Ishikawa (cell line): Measurements from ENCODE around the gene KLF15.

Experiments
- CEBPB ChIP-seq: IDR thresholded peaks from 2 replicates; pipeline ENCODE4 v1.6.1; 2012
- EGR1 ChIP-seq: IDR thresholded peaks from 2 replicates; pipeline ENCODE4 v1.6.1; 2012
- MAX ChIP-seq: IDR thresholded peaks from 2 replicates; pipeline ENCODE4 v1.6.1; 2012
- YY1 ChIP-seq: IDR thresholded peaks from 2 replicates; pipeline ENCODE4 v1.6.1; 2012; ENCODE audit warnings: low read depth
- TF ChIP-seq, protein P1 (sequence below): IDR thresholded peaks from 2 replicates; pipeline ENCODE4 v1.6.1; 2012; ENCODE audit warnings: low read depth, mild to moderate bottlenecking

- TF ChIP-seq YY1 (no peak), MAX (no peak), EGR1 (no peak), CEBPB (no peak)
- TF ChIP-seq, protein P1, sequence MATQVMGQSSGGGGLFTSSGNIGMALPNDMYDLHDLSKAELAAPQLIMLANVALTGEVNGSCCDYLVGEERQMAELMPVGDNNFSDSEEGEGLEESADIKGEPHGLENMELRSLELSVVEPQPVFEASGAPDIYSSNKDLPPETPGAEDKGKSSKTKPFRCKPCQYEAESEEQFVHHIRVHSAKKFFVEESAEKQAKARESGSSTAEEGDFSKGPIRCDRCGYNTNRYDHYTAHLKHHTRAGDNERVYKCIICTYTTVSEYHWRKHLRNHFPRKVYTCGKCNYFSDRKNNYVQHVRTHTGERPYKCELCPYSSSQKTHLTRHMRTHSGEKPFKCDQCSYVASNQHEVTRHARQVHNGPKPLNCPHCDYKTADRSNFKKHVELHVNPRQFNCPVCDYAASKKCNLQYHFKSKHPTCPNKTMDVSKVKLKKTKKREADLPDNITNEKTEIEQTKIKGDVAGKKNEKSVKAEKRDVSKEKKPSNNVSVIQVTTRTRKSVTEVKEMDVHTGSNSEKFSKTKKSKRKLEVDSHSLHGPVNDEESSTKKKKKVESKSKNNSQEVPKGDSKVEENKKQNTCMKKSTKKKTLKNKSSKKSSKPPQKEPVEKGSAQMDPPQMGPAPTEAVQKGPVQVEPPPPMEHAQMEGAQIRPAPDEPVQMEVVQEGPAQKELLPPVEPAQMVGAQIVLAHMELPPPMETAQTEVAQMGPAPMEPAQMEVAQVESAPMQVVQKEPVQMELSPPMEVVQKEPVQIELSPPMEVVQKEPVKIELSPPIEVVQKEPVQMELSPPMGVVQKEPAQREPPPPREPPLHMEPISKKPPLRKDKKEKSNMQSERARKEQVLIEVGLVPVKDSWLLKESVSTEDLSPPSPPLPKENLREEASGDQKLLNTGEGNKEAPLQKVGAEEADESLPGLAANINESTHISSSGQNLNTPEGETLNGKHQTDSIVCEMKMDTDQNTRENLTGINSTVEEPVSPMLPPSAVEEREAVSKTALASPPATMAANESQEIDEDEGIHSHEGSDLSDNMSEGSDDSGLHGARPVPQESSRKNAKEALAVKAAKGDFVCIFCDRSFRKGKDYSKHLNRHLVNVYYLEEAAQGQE = no peak
These were observed 40.7 kb downstream of the KLF15 start for GRCh38 chr3:126316501-126316939.
